PC-3 (cell line): ENCODE measurements around the gene CMKLR1.

Source experiments
- CTCF ChIP-seq: fragments of 300-600 bp; sonication (generic); conservative IDR thresholded peaks from 2 replicates; pipeline ENCODE4 v1.5.1; 2017; ENCODE audit warnings: antibody characterized with exemption, low read depth, mild to moderate bottlenecking, low read length
- EZH2 ChIP-seq: fragments of 300-600 bp; sonication (generic); IDR thresholded peaks from one replicate; pipeline ENCODE4 v1.6.1; 2017; ENCODE audit warnings: antibody characterized with exemption, mild to moderate bottlenecking, low read length; ENCODE audit not compliant: unreplicated experiment

DNA sequence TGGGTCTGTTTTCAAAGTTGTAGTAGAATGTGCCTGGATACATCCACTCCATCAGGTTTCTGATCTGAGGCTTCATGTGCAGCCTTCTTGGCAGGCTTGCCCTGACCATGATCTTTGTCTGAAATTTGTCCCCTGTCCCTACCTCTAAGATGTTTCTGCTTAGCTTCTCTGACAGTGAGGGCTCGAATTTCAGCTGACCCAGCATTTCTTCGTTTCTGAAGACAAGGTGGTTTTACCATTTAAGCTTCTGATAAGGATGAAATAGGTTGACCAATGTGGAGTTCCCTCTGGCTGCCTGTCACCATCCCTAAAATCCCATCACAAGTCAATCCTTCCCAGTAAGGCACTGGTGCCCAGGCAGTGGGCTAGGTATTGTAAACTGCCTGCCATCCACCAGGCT, 57.0 kb downstream of the CMKLR1 start:
- no peak for TF ChIP-seq CTCF
- TF ChIP-seq EZH2, result no peak
